ENCODE data around the gene KANSL1. TPM values are rescaled to one million over a fixed set of nuclear protein-coding genes. Genes with fewer than 3 reads are reported as not detected.
"Not testable (repeated sequence)": the region's sequence is repeated elsewhere in the genome, so short reads cannot be mapped to it uniquely, and the experiment has no call there.

KANSL1 gene
- total RNA-seq, result 100 to 1,000 TPM in 3 of 4 donors, 10 to 100 TPM in 1; 80.3 to 201 (median 146) TPM

- Histone ChIP-seq H3K27me3 (no peaks in the 10 kb centered on the region), H3K4me3 (peak within 1 kb of the TSS; percentile 94 to 100 (median 98)), H3K9me3 (no peaks in the 10 kb centered on the region), H3K4me1 (peaks cover 33 to 57% (median 43%) of the 10 kb centered on the region in 4 donors), H3K36me3 (no peaks in the 10 kb centered on the region), H3K27ac (peak within 1 kb of the TSS; percentile 100)
- WGBS, 2 donors (ENCODE audit: low coverage in 1 of 2), result 1% methylated on average over 31 of the region's 72 CpGs; no CpG with 5 or more reads in 1 of the 2 donors
- intact Hi-C loops (cut with DNase I; ENCODE audit: low total_unique reads), result loop anchor here (5.0 kb wide), 1 partner anchor 146 kb away; no protein-coding TSS in a partner anchor
- peak; percentile 89 for DNase-seq
- in situ Hi-C loops (cut with MboI; ENCODE audit: low pct_ligation_motif_present in 1 of 4, low pct_unique_long_range_greater_than_20kb in 1 of 4, low sequenced_read_pairs in 3 of 4), result no loop called here
- TF ChIP-seq POLR2A (IDR thresholded peaks at IDR 0.05) (no peak), POLR2AphosphoS5 (IDR thresholded peaks at IDR 0.05) (peak in 2 of 3 donors; percentile 11 to 62), CTCF (IDR thresholded peaks at IDR 0.05) (peak in 3 of 5 experiments; percentile 31 to 49 (median 37)), EP300 (IDR thresholded peaks at IDR 0.05; ENCODE audit: low read depth) (no peak)
These were observed at the start of gene KANSL1 for GRCh38 chr17:46193151-46193625. Gene KANSL1 (minus strand): TSS chr17:46193429. CDS start chr17:46172143, 21,286 bp downstream.

GRCh38 chr17:46231359-46231758 lies 38.1 kb upstream of the KANSL1 start:
- H3K27me3 ChIP-seq; intact Hi-C loops (cut with DNase I; ENCODE audit: low total_unique reads); H3K4me3 ChIP-seq; H3K9me3 ChIP-seq; in situ Hi-C loops (cut with MboI; ENCODE audit: low pct_ligation_motif_present in 1 of 4, low pct_unique_long_range_greater_than_20kb in 1 of 4, low sequenced_read_pairs in 3 of 4); H3K4me1 ChIP-seq; DNase-seq; H3K27ac ChIP-seq; H3K36me3 ChIP-seq: not testable (repeated sequence)
- WGBS, 2 donors (ENCODE audit: low coverage in 1 of 2), result 80 to 89% methylated on average over 6 to 8 of the region's 8 CpGs

GRCh38 chr17:46225274-46225794 lies 32.1 kb upstream of the KANSL1 start:
- H3K27me3 ChIP-seq; intact Hi-C loops (cut with DNase I; ENCODE audit: low total_unique reads); in situ Hi-C loops (cut with MboI; ENCODE audit: low pct_ligation_motif_present in 1 of 4, low pct_unique_long_range_greater_than_20kb in 1 of 4, low sequenced_read_pairs in 3 of 4); H3K36me3 ChIP-seq; H3K9me3 ChIP-seq; H3K4me1 ChIP-seq: not testable (repeated sequence)
- DNase-seq, result peak; percentile 93
- Histone ChIP-seq H3K27ac (peak overlapping the region; percentile 60 to 81 (median 76)), H3K4me3 (peak overlapping the region; percentile 59 to 80 (median 72))
- WGBS, 2 donors (ENCODE audit: low coverage in 1 of 2), result 1% methylated on average over 16 of the region's 22 CpGs; no CpG with 5 or more reads in 1 of the 2 donors

- H3K27me3 ChIP-seq; H3K9me3 ChIP-seq; H3K36me3 ChIP-seq; DNase-seq; intact Hi-C loops (cut with DNase I; ENCODE audit: low total_unique reads); H3K4me1 ChIP-seq: not testable (repeated sequence)
- in situ Hi-C loops (cut with MboI; ENCODE audit: low pct_ligation_motif_present in 1 of 4, low pct_unique_long_range_greater_than_20kb in 1 of 4, low sequenced_read_pairs in 3 of 4), result loop anchor here in 1 of 4 donors (25.0 kb wide), 1 partner anchor 188 kb away; no protein-coding TSS in a partner anchor
- H3K4me3 ChIP-seq, result peak overlapping the region; percentile 59 to 80 (median 72)
- peak overlapping the region; percentile 60 to 81 (median 76) for H3K27ac ChIP-seq
- WGBS, 2 donors (ENCODE audit: low coverage in 1 of 2), result no CpG with 5 or more reads among the region's 54 CpGs
These were observed 31.6 kb upstream of the KANSL1 start for GRCh38 chr17:46224864-46225263.

GRCh38 chr17:46223041-46223440 lies 29.8 kb upstream of the KANSL1 start:
- 40% methylated on average over 2 of the region's 2 CpGs; no CpG with 5 or more reads in 1 of the 2 donors for WGBS, 2 donors (ENCODE audit: low coverage in 1 of 2)
- DNase-seq; H3K36me3 ChIP-seq; H3K27ac ChIP-seq; H3K4me1 ChIP-seq; H3K4me3 ChIP-seq; intact Hi-C loops (cut with DNase I; ENCODE audit: low total_unique reads); H3K9me3 ChIP-seq; H3K27me3 ChIP-seq: not testable (repeated sequence)
- in situ Hi-C loops (cut with MboI; ENCODE audit: low pct_ligation_motif_present in 1 of 4, low pct_unique_long_range_greater_than_20kb in 1 of 4, low sequenced_read_pairs in 3 of 4), result loop anchor here in 1 of 4 donors (25.0 kb wide), 1 partner anchor 186 kb away; no protein-coding TSS in a partner anchor

- WGBS, 2 donors (ENCODE audit: low coverage in 1 of 2), result 97 to 99% methylated on average over 3 of the region's 3 CpGs
- TF ChIP-seq EP300 (IDR thresholded peaks at IDR 0.05; ENCODE audit: low read depth) (no peak), CTCF (IDR thresholded peaks at IDR 0.05) (no peak), POLR2AphosphoS5 (IDR thresholded peaks at IDR 0.05) (no peak), POLR2A (IDR thresholded peaks at IDR 0.05) (no peak)
- in situ Hi-C loops (cut with MboI; ENCODE audit: low pct_ligation_motif_present in 1 of 4, low pct_unique_long_range_greater_than_20kb in 1 of 4, low sequenced_read_pairs in 3 of 4), result loop anchor here in 2 of 4 donors (10.0 to 25.0 kb wide), 2 partner anchors 179 to 212 kb away; no protein-coding TSS in a partner anchor
These were observed 23.5 kb upstream of the KANSL1 start for GRCh38 chr17:46216682-46217081.

More at GRCh38 chr17:46216682-46217081, 23.5 kb upstream of the KANSL1 start:
- H3K27ac ChIP-seq, result no peak overlapping the region
- H3K9me3 ChIP-seq, result no peaks in the 10 kb centered on the region
- no peaks in the 10 kb centered on the region for H3K27me3 ChIP-seq
- intact Hi-C loops (cut with DNase I; ENCODE audit: low total_unique reads), result no loop called here
- peaks cover 0 to 25% (median 6%) of the 10 kb centered on the region in 4 donors for H3K4me1 ChIP-seq
- H3K36me3 ChIP-seq, result no peaks in the 10 kb centered on the region
- no peak for DNase-seq
- no peak overlapping the region for H3K4me3 ChIP-seq

Data from transverse colon (tissue), 4 donors.